ENCODE data around the gene PCSK5. TPM values are rescaled to one million over a fixed set of nuclear protein-coding genes. Genes with fewer than 3 reads are reported as not detected.

Gene PCSK5
- total and polyA plus RNA-seq, 2 of the 8 experiments (the other 6 are each of a cell fraction or from before 2014, with no cell fraction given) = 5.5 to 10.7 TPM

GRCh38 chr9:75939536-75940111 lies 49.2 kb downstream of the PCSK5 start:
- Histone ChIP-seq H4K5ac (ENCODE audit: insufficient read length, low read depth, low read length) (no peak overlapping the region), H2BK15ac (ENCODE audit: low read length) (no peak overlapping the region), H3K23ac (ENCODE audit: insufficient read length) (no peak overlapping the region), H2AK5ac (ENCODE audit: low read depth, low read length) (no peak overlapping the region), H2BK5ac (ENCODE audit: low read depth, low read length) (no peak overlapping the region), H3K14ac (ENCODE audit: insufficient read length) (no peak overlapping the region), H2BK120ac (replicated peaks; ENCODE audit: low read depth, low read length) (no peak overlapping the region), H3K56ac (replicated peaks; ENCODE audit: insufficient read length, low read depth, low read length) (no peak overlapping the region), H3K36me3 (ENCODE audit: control insufficient read depth in 2 of 4, insufficient read depth in 4 of 4, low read length in 3 of 4) (no peaks in the 10 kb centered on the region), H3K27me3 (replicated peaks in 1 of 4; ENCODE audit: control insufficient read depth in 3 of 4, extremely low read depth in 1 of 4, insufficient read depth in 3 of 4, low read length in 3 of 4) (no peaks in the 10 kb centered on the region), H4K20me1 (replicated peaks in 1 of 2; ENCODE audit: control insufficient read depth in 1 of 2, insufficient read depth in 2 of 2, low read length in 2 of 2) (no peaks in the 10 kb centered on the region), H3K18ac (ENCODE audit: extremely low read depth, low read length) (no peak overlapping the region), H2AFZ (ENCODE audit: low read length) (no peak overlapping the region), H4K8ac (ENCODE audit: extremely low read depth, insufficient read depth, low read length) (no peak overlapping the region), H3K27ac (ENCODE audit: low read depth, low read length) (no peak overlapping the region), H4K91ac (replicated peaks; ENCODE audit: insufficient read length, low read length) (no peak overlapping the region), H3K4me1 (replicated peaks in 1 of 4; ENCODE audit: control insufficient read depth in 3 of 4, insufficient read depth in 4 of 4, low read length in 3 of 4) (no peaks in the 10 kb centered on the region; a peak in 1 of 7 replicates), H3K9me3 (ENCODE audit: insufficient read depth in 2 of 2, low read depth in 1 of 2, low read length in 1 of 2) (no peaks in the 10 kb centered on the region), H3K79me1 (ENCODE audit: low read depth, low read length) (0 out of 2 replicates have a peak, but pooled peaks cover 2% of the 10 kb centered on the region), H2BK20ac (ENCODE audit: low read length) (no peak overlapping the region), H3K9ac (replicated peaks in 1 of 4; ENCODE audit: extremely low read depth in 1 of 4, low read depth in 3 of 4, low read length in 3 of 4) (no peak overlapping the region), H3K79me2 (ENCODE audit: control insufficient read depth in 1 of 2, insufficient read depth in 2 of 2, low read length in 2 of 2) (no peaks in the 10 kb centered on the region), H3K4me3 (ENCODE audit: extremely low read depth in 1 of 4, insufficient read depth in 2 of 4, low read depth in 3 of 4, low read length in 4 of 4) (no peak overlapping the region), H3K23me2 (ENCODE audit: low read depth, low read length) (no peaks in the 10 kb centered on the region), H3K4ac (replicated peaks; ENCODE audit: insufficient read length, low read depth, low read length) (no peak overlapping the region), H2BK12ac (ENCODE audit: low read depth, low read length) (no peak overlapping the region), H3K4me2 (ENCODE audit: insufficient read depth in 1 of 2, low read depth in 2 of 2, low read length in 2 of 2) (no peak overlapping the region)
- POLR2A ChIA-PET (ENCODE audit: partially characterized antibody) = no interaction called here
- WGBS, 2 experiments (ENCODE audit: extremely low coverage in 1 of 2, insufficient coverage in 1 of 2, insufficient read length in 1 of 2, insufficient replicate concordance in 2 of 2, low coverage in 1 of 2, low lambda C conversion rate in 2 of 2, missing lambda C conversion rate in 1 of 2) = 90% methylated on average over 7 of the region's 7 CpGs; no CpG with 5 or more reads in 1 of the 2 experiments
- CTCF ChIA-PET (ENCODE audit: partially characterized antibody) = interaction anchor here (1.4 kb wide), 1 partner anchor 12 kb away, joined by 3 read pairs; no protein-coding TSS in a partner anchor
- FAIRE-seq (no peak), DNase-seq (ENCODE audit: low read depth in 1 of 2, low spot score in 2 of 2) (no peak)
- TF ChIP-seq BACH1 (IDR thresholded peaks at IDR 0.05; ENCODE audit: low read length) (no peak), BRCA1 (IDR thresholded peaks at IDR 0.05; ENCODE audit: low read depth, low read length) (no peak), EZH2 (IDR thresholded peaks at IDR 0.05; ENCODE audit: low read depth, low read length, severe bottlenecking) (no peak), MAX (IDR thresholded peaks at IDR 0.05) (no peak), MAFK (IDR thresholded peaks at IDR 0.05; ENCODE audit: low read depth, low read length) (no peak), CBX8 (IDR thresholded peaks at IDR 0.05; ENCODE audit: borderline replicate concordance, low read depth, low read length) (no peak), E2F6 (IDR thresholded peaks at IDR 0.05) (no peak), SIN3A (conservative IDR thresholded peaks at IDR 0.05 in 1 of 2, IDR thresholded peaks at IDR 0.05 in 1 of 2; ENCODE audit: low read depth in 1 of 2, low read length in 2 of 2) (no peak), GABPA (IDR thresholded peaks at IDR 0.05; ENCODE audit: borderline replicate concordance, insufficient read depth, low read length) (no peak), POU5F1 (IDR thresholded peaks at IDR 0.05; ENCODE audit: low read depth, low read length) (no peak), TEAD4 (IDR thresholded peaks at IDR 0.05; ENCODE audit: low read depth, low read length) (no peak), ZNF274 (IDR thresholded peaks at IDR 0.05; ENCODE audit: borderline replicate concordance, extremely low read depth, low read length) (no peak)
